Bronchial epithelial cell (primary cell): ENCODE measurements around the gene RAPH1. TPM values are rescaled to one million over a fixed set of nuclear protein-coding genes. Genes with fewer than 3 reads are reported as not detected.
A peak's percentile ranks its signal among the peaks of the same experiment; 100 is the strongest.

Source experiments
- DNase-seq: peaks from one replicate; pipeline ENCODE4 v3.0.0-alpha.2; 2010; ENCODE audit warnings: low read depth
- FAIRE-seq: peaks from 2 replicates; lab custom pipeline; 2011; peaks lifted over from hg19 to GRCh38; lab: Jason Lieb, UNC
- H3K27me3 ChIP-seq: 2 replicates; pipeline ENCODE4 v1.5.1; 2011; ENCODE audit warnings: low read length; ENCODE audit not compliant: control insufficient read depth, insufficient read depth
- H3K36me3 ChIP-seq: 2 replicates; pipeline ENCODE4 v1.5.1; 2011; ENCODE audit warnings: low read length; ENCODE audit not compliant: control insufficient read depth, insufficient read depth
- H3K4me3 ChIP-seq: 2 replicates; pipeline ENCODE4 v1.5.1; 2011; ENCODE audit warnings: mild to moderate bottlenecking, low read depth, low read length, control low read depth
- CTCF ChIP-seq: IDR thresholded peaks from 2 replicates; pipeline ENCODE4 v1.5.1; 2011; ENCODE audit warnings: mild to moderate bottlenecking, moderate library complexity, low read length, control low read depth, inconsistent platforms; ENCODE audit not compliant: insufficient read depth, severe bottlenecking
- total RNA-seq: library from RNA; depleted of rRNA; stranded (reverse); fragments of >200 nt; gene quantifications from 2 replicates; pipeline ENCODE4 v1.2.1, GENCODE V29; 2014

Gene RAPH1
- total RNA-seq, 1 donor from 2014 or later, result 15.3 TPM

- DNase-seq (peak; percentile 6), FAIRE-seq (no peak)
- Histone ChIP-seq H3K27me3 (no peaks in the 10 kb centered on the region), H3K36me3 (no peaks in the 10 kb centered on the region), H3K4me3 (no peak overlapping the region)
- no peak for TF ChIP-seq CTCF
Measured at GRCh38 chr2:203360833-203361430, 174.2 kb downstream of the RAPH1 start.

- Histone ChIP-seq H3K27me3 (no peaks in the 10 kb centered on the region), H3K36me3 (no peaks in the 10 kb centered on the region), H3K4me3 (no peak overlapping the region)
- DNase-seq (no peak), FAIRE-seq (no peak)
- no peak for TF ChIP-seq CTCF
Measured at GRCh38 chr2:203359450-203359849, 175.7 kb downstream of the RAPH1 start.

DNA sequence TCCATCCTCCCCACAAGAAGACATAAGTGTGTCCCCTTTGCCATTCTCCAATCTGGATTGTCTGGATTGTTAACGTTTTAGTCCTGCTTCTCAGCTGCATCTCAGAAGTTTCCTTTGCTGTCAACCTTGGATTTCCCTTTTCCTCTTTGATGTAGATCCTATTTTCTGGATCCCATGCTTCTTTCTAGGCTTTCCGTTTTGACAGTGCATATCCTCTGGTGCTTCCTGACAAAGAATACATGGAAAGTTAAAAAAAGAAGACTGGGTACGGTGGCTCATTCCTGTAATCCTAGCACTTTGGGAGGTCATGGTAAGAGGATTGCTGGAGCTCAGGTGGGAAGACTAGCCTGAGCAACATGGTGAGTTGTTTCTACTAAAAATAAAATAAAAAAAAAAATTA is 180.1 kb downstream of the RAPH1 start:
- FAIRE-seq (no peak), DNase-seq (no peak)
- no peak for TF ChIP-seq CTCF
- H3K36me3 ChIP-seq, result no peaks in the 10 kb centered on the region
- no peak overlapping the region for H3K4me3 ChIP-seq
- no peaks in the 10 kb centered on the region for H3K27me3 ChIP-seq

GRCh38 chr2:203352604-203353255 is 182.4 kb downstream of the RAPH1 start:
- no peak for FAIRE-seq
- no peak overlapping the region for H3K4me3 ChIP-seq

GRCh38 chr2:203347375-203347774 is 187.7 kb downstream of the RAPH1 start:
- DNase-seq, result no peak
- no peaks in the 10 kb centered on the region for H3K27me3 ChIP-seq
- FAIRE-seq, result no peak
- TF ChIP-seq CTCF, result no peak
- H3K4me3 ChIP-seq, result no peak overlapping the region
- H3K36me3 ChIP-seq, result no peaks in the 10 kb centered on the region

More at GRCh38 chr2:203352604-203353255, 182.4 kb downstream of the RAPH1 start:
- H3K27me3 ChIP-seq, result no peaks in the 10 kb centered on the region
- no peaks in the 10 kb centered on the region for H3K36me3 ChIP-seq
- no peak for TF ChIP-seq CTCF
- peak; percentile 87 for DNase-seq

GRCh38 chr2:203346612-203347011 is 188.5 kb downstream of the RAPH1 start:
- no peak for DNase-seq
- no peak for TF ChIP-seq CTCF
- Histone ChIP-seq H3K4me3 (no peak overlapping the region), H3K27me3 (no peaks in the 10 kb centered on the region), H3K36me3 (no peaks in the 10 kb centered on the region)
- no peak for FAIRE-seq
